ENCODE measurements around the gene SCN7A.
A peak's percentile ranks its signal among the peaks of the same experiment; 100 is the strongest.
"Not testable (repeated sequence)": the region's sequence is repeated elsewhere in the genome, so short reads cannot be mapped to it uniquely, and the experiment has no call there.

Gene SCN7A

GRCh38 chr2:166373105-166373504, 120.9 kb downstream of the SCN7A start:
- Histone ChIP-seq H3K36me3 (ENCODE audit: control insufficient read depth, insufficient read depth, low read length, severe bottlenecking) (no peaks in the 10 kb centered on the region), H3K4me3 (ENCODE audit: low read length) (no peak overlapping the region), H3K9me3 (ENCODE audit: control insufficient read depth, low read length) (no peaks in the 10 kb centered on the region), H3K9ac (ENCODE audit: low read length) (no peak overlapping the region), H3K4me1 (ENCODE audit: control insufficient read depth, insufficient read depth, low read length) (peaks cover 11% of the 10 kb centered on the region), H3K27me3 (replicated peaks; ENCODE audit: control insufficient read depth, insufficient read depth, low read length) (peaks cover 7% of the 10 kb centered on the region)
- DNase-seq (ENCODE audit: low read depth) = no peak

GRCh38 chr2:166372046-166372445, 122.0 kb downstream of the SCN7A start:
- H3K4me3 ChIP-seq (ENCODE audit: low read length) = no peak overlapping the region
- no peak overlapping the region for H3K9ac ChIP-seq (ENCODE audit: low read length)
- H3K9me3 ChIP-seq (ENCODE audit: control insufficient read depth, low read length) = no peaks in the 10 kb centered on the region
- no peak for DNase-seq (ENCODE audit: low read depth)
- peaks cover 11% of the 10 kb centered on the region for H3K4me1 ChIP-seq (ENCODE audit: control insufficient read depth, insufficient read depth, low read length)
- H3K27me3 ChIP-seq (replicated peaks; ENCODE audit: control insufficient read depth, insufficient read depth, low read length) = peaks cover 7% of the 10 kb centered on the region
- no peaks in the 10 kb centered on the region for H3K36me3 ChIP-seq (ENCODE audit: control insufficient read depth, insufficient read depth, low read length, severe bottlenecking)

GRCh38 chr2:166365803-166366420, 128.1 kb downstream of the SCN7A start:
- no peak for DNase-seq (ENCODE audit: low read depth)
- Histone ChIP-seq H3K27me3 (replicated peaks; ENCODE audit: control insufficient read depth, insufficient read depth, low read length) (no peaks in the 10 kb centered on the region), H3K36me3 (ENCODE audit: control insufficient read depth, insufficient read depth, low read length, severe bottlenecking) (no peaks in the 10 kb centered on the region), H3K4me1 (ENCODE audit: control insufficient read depth, insufficient read depth, low read length) (peaks cover 9% of the 10 kb centered on the region), H3K4me3 (ENCODE audit: low read length) (no peak overlapping the region), H3K9ac (ENCODE audit: low read length) (no peak overlapping the region), H3K9me3 (ENCODE audit: control insufficient read depth, low read length) (no peaks in the 10 kb centered on the region)

GRCh38 chr2:166365239-166365638, 128.8 kb downstream of the SCN7A start:
- peaks cover 9% of the 10 kb centered on the region for H3K4me1 ChIP-seq (ENCODE audit: control insufficient read depth, insufficient read depth, low read length)
- H3K9ac ChIP-seq (ENCODE audit: low read length) = no peak overlapping the region
- H3K4me3 ChIP-seq (ENCODE audit: low read length) = no peak overlapping the region
- DNase-seq (ENCODE audit: low read depth) = no peak
- no peaks in the 10 kb centered on the region for H3K36me3 ChIP-seq (ENCODE audit: control insufficient read depth, insufficient read depth, low read length, severe bottlenecking)
- H3K9me3 ChIP-seq (ENCODE audit: control insufficient read depth, low read length) = no peaks in the 10 kb centered on the region
- H3K27me3 ChIP-seq (replicated peaks; ENCODE audit: control insufficient read depth, insufficient read depth, low read length) = no peaks in the 10 kb centered on the region

- Histone ChIP-seq H3K27me3 (replicated peaks; ENCODE audit: control insufficient read depth, insufficient read depth, low read length) (no peaks in the 10 kb centered on the region), H3K36me3 (ENCODE audit: control insufficient read depth, insufficient read depth, low read length, severe bottlenecking) (no peaks in the 10 kb centered on the region), H3K4me1 (ENCODE audit: control insufficient read depth, insufficient read depth, low read length) (peaks cover 9% of the 10 kb centered on the region)
Measured at GRCh38 chr2:166364476-166365161, 129.4 kb downstream of the SCN7A start.

GRCh38 chr2:166361351-166362153, 132.5 kb downstream of the SCN7A start:
- H3K27me3 ChIP-seq (replicated peaks; ENCODE audit: control insufficient read depth, insufficient read depth, low read length) = no peaks in the 10 kb centered on the region
- DNase-seq (ENCODE audit: low read depth) = peak; percentile 72
- H3K4me3 ChIP-seq (ENCODE audit: low read length) = no peak overlapping the region
- peaks cover 9% of the 10 kb centered on the region for H3K4me1 ChIP-seq (ENCODE audit: control insufficient read depth, insufficient read depth, low read length)
- H3K9ac ChIP-seq (ENCODE audit: low read length) = no peak overlapping the region
- no peaks in the 10 kb centered on the region for H3K36me3 ChIP-seq (ENCODE audit: control insufficient read depth, insufficient read depth, low read length, severe bottlenecking)
- H3K9me3 ChIP-seq (ENCODE audit: control insufficient read depth, low read length) = no peaks in the 10 kb centered on the region

More at GRCh38 chr2:166364476-166365161, 129.4 kb downstream of the SCN7A start:
- H3K9me3 ChIP-seq (ENCODE audit: control insufficient read depth, low read length) = no peaks in the 10 kb centered on the region
- DNase-seq (ENCODE audit: low read depth) = no peak
- H3K9ac ChIP-seq (ENCODE audit: low read length) = no peak overlapping the region
- no peak overlapping the region for H3K4me3 ChIP-seq (ENCODE audit: low read length)

GRCh38 chr2:166360906-166361305, 133.1 kb downstream of the SCN7A start:
- Histone ChIP-seq H3K27me3 (replicated peaks; ENCODE audit: control insufficient read depth, insufficient read depth, low read length) (no peaks in the 10 kb centered on the region), H3K9ac (ENCODE audit: low read length) (no peak overlapping the region), H3K4me1 (ENCODE audit: control insufficient read depth, insufficient read depth, low read length) (peaks cover 9% of the 10 kb centered on the region), H3K4me3 (ENCODE audit: low read length) (no peak overlapping the region), H3K36me3 (ENCODE audit: control insufficient read depth, insufficient read depth, low read length, severe bottlenecking) (no peaks in the 10 kb centered on the region), H3K9me3 (ENCODE audit: control insufficient read depth, low read length) (no peaks in the 10 kb centered on the region)
- DNase-seq (ENCODE audit: low read depth) = no peak

- no peaks in the 10 kb centered on the region for H3K36me3 ChIP-seq (ENCODE audit: control insufficient read depth, insufficient read depth, low read length, severe bottlenecking)
- DNase-seq (ENCODE audit: low read depth) = no peak
- peaks cover 9% of the 10 kb centered on the region for H3K4me1 ChIP-seq (ENCODE audit: control insufficient read depth, insufficient read depth, low read length)
- no peak overlapping the region for H3K4me3 ChIP-seq (ENCODE audit: low read length)
- H3K9ac ChIP-seq (ENCODE audit: low read length) = no peak overlapping the region
- H3K27me3 ChIP-seq (replicated peaks; ENCODE audit: control insufficient read depth, insufficient read depth, low read length) = no peaks in the 10 kb centered on the region
- H3K9me3 ChIP-seq (ENCODE audit: control insufficient read depth, low read length) = no peaks in the 10 kb centered on the region
Measured at GRCh38 chr2:166360426-166360825, 133.6 kb downstream of the SCN7A start.

- H3K9me3 ChIP-seq (ENCODE audit: control insufficient read depth, low read length); H3K4me3 ChIP-seq (ENCODE audit: low read length); DNase-seq (ENCODE audit: low read depth); H3K9ac ChIP-seq (ENCODE audit: low read length); H3K4me1 ChIP-seq (ENCODE audit: control insufficient read depth, insufficient read depth, low read length); H3K36me3 ChIP-seq (ENCODE audit: control insufficient read depth, insufficient read depth, low read length, severe bottlenecking); H3K27me3 ChIP-seq (replicated peaks; ENCODE audit: control insufficient read depth, insufficient read depth, low read length): not testable (repeated sequence)
Measured at GRCh38 chr2:166357950-166358321, 136.1 kb downstream of the SCN7A start.

GRCh38 chr2:166357068-166357949, 136.7 kb downstream of the SCN7A start:
- Histone ChIP-seq H3K4me1 (ENCODE audit: control insufficient read depth, insufficient read depth, low read length) (peaks cover 9% of the 10 kb centered on the region), H3K27me3 (replicated peaks; ENCODE audit: control insufficient read depth, insufficient read depth, low read length) (no peaks in the 10 kb centered on the region), H3K9ac (ENCODE audit: low read length) (no peak overlapping the region), H3K9me3 (ENCODE audit: control insufficient read depth, low read length) (no peaks in the 10 kb centered on the region), H3K36me3 (ENCODE audit: control insufficient read depth, insufficient read depth, low read length, severe bottlenecking) (no peaks in the 10 kb centered on the region), H3K4me3 (ENCODE audit: low read length) (no peak overlapping the region)
- DNase-seq (ENCODE audit: low read depth) = no peak
